HEK293 (cell line): Measurements from ENCODE around the gene GMDS.

Experiments used
- CTCF ChIA-PET: fragments of 350-600 bp; formaldehyde crosslinking; extraction: SDS; loops from one replicate; lab custom pipeline; 2021; ENCODE audit warnings: antibody characterized with exemption; lab: Yijun Ruan, JAX
- POLR2A ChIA-PET: fragments of 300-600 bp; formaldehyde crosslinking; extraction: SDS; loops from one replicate; lab custom pipeline; 2020; ENCODE audit warnings: antibody characterized with exemption, inconsistent platforms; lab: Yijun Ruan, JAX
- H3K27ac ChIP-seq: fragments of 200-500 bp; sonication (Bioruptor generic); 2 replicates; pipeline ENCODE4 v1.5.1; 2014; ENCODE audit warnings: low read depth, low read length, control low read depth, inconsistent platforms; ENCODE audit errors: extremely low read depth
- H3K36me3 ChIP-seq, 2 experiments: fragments of 200-500 bp in 1 of 2; sonication (Bioruptor generic) in 1 of 2; 1 replicate in 1 of 2; 2 replicates in 1 of 2; pipeline ENCODE4 v1.5.1; 2014 to 2017; ENCODE audit warnings: inconsistent platforms in 2 of 2, low read length in 2 of 2; ENCODE audit not compliant: control insufficient read depth in 2 of 2, insufficient read depth in 1 of 2
- H3K4me1 ChIP-seq: fragments of 200-500 bp; sonication (Bioruptor generic); 2 replicates; pipeline ENCODE4 v1.5.1; 2014; ENCODE audit warnings: mild to moderate bottlenecking, low read length, inconsistent platforms; ENCODE audit not compliant: control insufficient read depth, insufficient read depth
- H3K4me3 ChIP-seq: 2 replicates; pipeline ENCODE4 v1.5.1; 2011; ENCODE audit warnings: low read depth, mild to moderate bottlenecking, control low read depth, low read length, moderate library complexity
- H3K9me3 ChIP-seq: fragments of 200-500 bp; sonication (Bioruptor generic); 2 replicates; pipeline ENCODE4 v1.5.1; 2014; ENCODE audit warnings: low read depth, low read length, inconsistent platforms; ENCODE audit not compliant: control insufficient read depth, insufficient read depth
- GLI2 ChIP-seq: fragments of 450-650 bp; formaldehyde crosslinking; IDR thresholded peaks from 2 replicates; pipeline ENCODE4; 2017; ENCODE audit warnings: missing biosample characterization, missing genetic modification characterization, low read depth, borderline replicate concordance
- KLF17 ChIP-seq: fragments of 450-650 bp; formaldehyde crosslinking; IDR thresholded peaks from 2 replicates; pipeline ENCODE4 v1.5.1; 2016; ENCODE audit warnings: missing biosample characterization, missing genetic modification characterization
- MZF1 ChIP-seq: fragments of 450-650 bp; formaldehyde crosslinking; IDR thresholded peaks from 2 replicates; pipeline ENCODE4 v1.5.1; 2017; ENCODE audit warnings: missing biosample characterization, missing genetic modification characterization, borderline replicate concordance
- PRDM10 ChIP-seq: fragments of 450-650 bp; formaldehyde crosslinking; IDR thresholded peaks from 2 replicates; pipeline ENCODE4 v1.5.1; 2016; ENCODE audit warnings: missing biosample characterization, missing genetic modification characterization
- REPIN1 ChIP-seq: fragments of 450-650 bp; formaldehyde crosslinking; IDR thresholded peaks from 2 replicates; pipeline ENCODE4 v1.5.1; 2017; ENCODE audit warnings: missing biosample characterization, missing genetic modification characterization, low read depth
- ZNF133 ChIP-seq: fragments of 450-650 bp; formaldehyde crosslinking; IDR thresholded peaks from 2 replicates; pipeline ENCODE4 v1.5.1; 2016; ENCODE audit warnings: missing biosample characterization, missing genetic modification characterization
- ZNF146 ChIP-seq: fragments of 450-650 bp; formaldehyde crosslinking; IDR thresholded peaks from 2 replicates; pipeline ENCODE4 v1.5.1; 2016; ENCODE audit warnings: missing biosample characterization, missing genetic modification characterization
- ZNF155 ChIP-seq: fragments of 450-650 bp; formaldehyde crosslinking; IDR thresholded peaks from 2 replicates; pipeline ENCODE4 v1.5.1; 2016; ENCODE audit warnings: missing biosample characterization, missing genetic modification characterization
- ZNF18 ChIP-seq: fragments of 450-650 bp; formaldehyde crosslinking; IDR thresholded peaks from 2 replicates; pipeline ENCODE4 v1.5.1; 2016; ENCODE audit warnings: missing biosample characterization, missing genetic modification characterization
- ZNF202 ChIP-seq: fragments of 450-650 bp; formaldehyde crosslinking; IDR thresholded peaks from 2 replicates; pipeline ENCODE4 v1.5.1; 2016; ENCODE audit warnings: missing biosample characterization, missing genetic modification characterization, borderline replicate concordance
- ZNF239 ChIP-seq: fragments of 450-650 bp; formaldehyde crosslinking; IDR thresholded peaks from 2 replicates; pipeline ENCODE4 v1.5.1; 2016; ENCODE audit warnings: missing biosample characterization, missing genetic modification characterization
- ZNF335 ChIP-seq: fragments of 450-650 bp; formaldehyde crosslinking; conservative IDR thresholded peaks from 2 replicates; pipeline ENCODE4 v1.5.1; 2016; ENCODE audit warnings: missing biosample characterization, missing genetic modification characterization
- ZNF341 ChIP-seq: fragments of 450-650 bp; formaldehyde crosslinking; IDR thresholded peaks from 2 replicates; pipeline ENCODE4; 2016; ENCODE audit warnings: low read depth, missing biosample characterization, missing genetic modification characterization
- ZNF362 ChIP-seq: fragments of 450-650 bp; formaldehyde crosslinking; IDR thresholded peaks from 2 replicates; pipeline ENCODE4 v1.5.1; 2016; ENCODE audit warnings: missing biosample characterization, missing genetic modification characterization
- ZNF37A ChIP-seq: fragments of 450-650 bp; IDR thresholded peaks from 2 replicates; pipeline ENCODE4 v1.5.1; 2018; ENCODE audit warnings: missing biosample characterization, missing genetic modification characterization
- ZNF398 ChIP-seq: fragments of 450-650 bp; formaldehyde crosslinking; IDR thresholded peaks from 2 replicates; pipeline ENCODE4 v1.5.1; 2017; ENCODE audit warnings: missing biosample characterization, missing genetic modification characterization
- ZNF449 ChIP-seq: fragments of 450-650 bp; formaldehyde crosslinking; IDR thresholded peaks from 2 replicates; pipeline ENCODE4 v1.5.1; 2017; ENCODE audit warnings: missing biosample characterization, mild to moderate bottlenecking, missing genetic modification characterization, moderate library complexity
- ZNF501 ChIP-seq: fragments of 450-650 bp; formaldehyde crosslinking; IDR thresholded peaks from 2 replicates; pipeline ENCODE4 v1.5.1; 2016; ENCODE audit warnings: missing biosample characterization, missing genetic modification characterization
- ZNF558 ChIP-seq: fragments of 450-650 bp; formaldehyde crosslinking; IDR thresholded peaks from 2 replicates; pipeline ENCODE4 v1.5.1; 2016; ENCODE audit warnings: missing biosample characterization, missing genetic modification characterization
- ZNF560 ChIP-seq: fragments of 450-650 bp; formaldehyde crosslinking; IDR thresholded peaks from 2 replicates; pipeline ENCODE4 v1.5.1; 2017; ENCODE audit warnings: missing biosample characterization, missing genetic modification characterization, borderline replicate concordance
- ZNF658 ChIP-seq: fragments of 450-650 bp; formaldehyde crosslinking; IDR thresholded peaks from 2 replicates; pipeline ENCODE4; 2016; ENCODE audit warnings: missing biosample characterization, missing genetic modification characterization
- ZNF660 ChIP-seq: fragments of 450-650 bp; IDR thresholded peaks from 2 replicates; pipeline ENCODE4 v1.5.1; 2018; ENCODE audit warnings: missing biosample characterization, mild to moderate bottlenecking, missing genetic modification characterization
- ZNF707 ChIP-seq: fragments of 450-650 bp; formaldehyde crosslinking; IDR thresholded peaks from 2 replicates; pipeline ENCODE4 v1.5.1; 2016; ENCODE audit warnings: missing biosample characterization, missing genetic modification characterization
- ZNF776 ChIP-seq: fragments of 450-650 bp; formaldehyde crosslinking; IDR thresholded peaks from 2 replicates; pipeline ENCODE4 v1.5.0; 2017; ENCODE audit warnings: missing biosample characterization, missing genetic modification characterization, borderline replicate concordance
- ZSCAN16 ChIP-seq: fragments of 450-650 bp; formaldehyde crosslinking; IDR thresholded peaks from 2 replicates; pipeline ENCODE4 v1.5.1; 2016; ENCODE audit warnings: missing biosample characterization, missing genetic modification characterization
- ZSCAN23 ChIP-seq: fragments of 450-650 bp; formaldehyde crosslinking; IDR thresholded peaks from 2 replicates; pipeline ENCODE4 v1.5.1; 2016; ENCODE audit warnings: missing biosample characterization, missing genetic modification characterization

The GMDS gene

GRCh38 chr6:1667012-1667804, 578.2 kb downstream of the GMDS start (continued):
- TF ChIP-seq ZNF362 (tag by site-specific recombination) = no peak
- TF ChIP-seq ZNF341 (tag by site-specific recombination) = peak; percentile 66
- TF ChIP-seq KLF17 (tag by site-specific recombination) = no peak
- TF ChIP-seq ZNF133 = no peak
- TF ChIP-seq ZNF37A (tag by site-specific recombination) = no peak
- no peak for TF ChIP-seq ZNF560 (tag by site-specific recombination)
- no peak for TF ChIP-seq ZNF776 (tag by site-specific recombination)
- TF ChIP-seq ZNF239 (tag by site-specific recombination) = no peak
- peak; percentile 67 for TF ChIP-seq ZNF398 (tag by site-specific recombination)
- TF ChIP-seq ZNF558 = no peak
- TF ChIP-seq ZNF202 (tag by site-specific recombination) = no peak
- peak; percentile 94 for TF ChIP-seq MZF1 (tag by site-specific recombination)
- peak; percentile 37; the same call in 1 of the 2 replicates for TF ChIP-seq ZNF449 (tag by site-specific recombination)
- peak; percentile 94 for TF ChIP-seq ZNF18 (tag by site-specific recombination)
- TF ChIP-seq ZNF155 (tag by site-specific recombination) = no peak
- TF ChIP-seq, all 188 proteins: peak for 60

- CTCF ChIA-PET = no interaction called here
- Histone ChIP-seq H3K4me3 (no peak overlapping the region), H3K4me1 (peaks cover 15% of the 10 kb centered on the region), H3K36me3 (no peaks in the 10 kb centered on the region), H3K27ac (no peak overlapping the region; the same call in 1 of the 2 replicates), H3K9me3 (no peaks in the 10 kb centered on the region)
- POLR2A ChIA-PET = no interaction called here
- TF ChIP-seq ZSCAN23 (tag by site-specific recombination) (no peak), ZNF658 (tag by site-specific recombination) (no peak), ZNF335 (tag by site-specific recombination) (no peak), PRDM10 (tag by site-specific recombination) (no peak), GLI2 (tag by site-specific recombination) (no peak), ZNF660 (tag by site-specific recombination) (no peak), ZNF341 (tag by site-specific recombination) (no peak), MZF1 (tag by site-specific recombination) (no peak), ZNF501 (tag by site-specific recombination) (no peak), REPIN1 (tag by site-specific recombination) (no peak), ZNF707 (tag by site-specific recombination) (no peak), ZNF146 (tag by site-specific recombination) (no peak), ZSCAN16 (tag by site-specific recombination) (no peak)
Measured at GRCh38 chr6:1665214-1665613, 580.2 kb downstream of the GMDS start.
